ENCODE measurements around the gene DENND2C.

The DENND2C gene

DNA sequence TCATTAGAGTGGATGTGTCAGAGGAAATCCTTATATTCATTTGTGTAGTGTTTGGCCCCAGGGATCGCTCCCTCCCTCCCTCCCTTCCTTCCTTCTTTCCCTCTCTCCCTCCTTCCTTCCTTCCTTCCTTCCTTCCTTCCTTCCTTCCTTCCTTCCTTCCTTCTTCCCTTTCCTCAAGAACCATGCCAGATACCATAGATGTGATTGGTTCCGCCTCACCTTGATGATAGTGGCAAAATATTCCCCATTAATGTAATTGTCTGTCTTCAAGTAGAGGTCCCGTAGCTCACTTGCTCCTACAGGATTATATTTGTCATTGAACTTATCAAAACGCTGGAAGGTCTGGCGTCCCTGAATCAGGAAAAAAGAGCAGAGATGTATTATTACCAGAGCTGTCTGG, 7.8 kb upstream of the DENND2C start:
- DNase-seq, result no peak

DNA sequence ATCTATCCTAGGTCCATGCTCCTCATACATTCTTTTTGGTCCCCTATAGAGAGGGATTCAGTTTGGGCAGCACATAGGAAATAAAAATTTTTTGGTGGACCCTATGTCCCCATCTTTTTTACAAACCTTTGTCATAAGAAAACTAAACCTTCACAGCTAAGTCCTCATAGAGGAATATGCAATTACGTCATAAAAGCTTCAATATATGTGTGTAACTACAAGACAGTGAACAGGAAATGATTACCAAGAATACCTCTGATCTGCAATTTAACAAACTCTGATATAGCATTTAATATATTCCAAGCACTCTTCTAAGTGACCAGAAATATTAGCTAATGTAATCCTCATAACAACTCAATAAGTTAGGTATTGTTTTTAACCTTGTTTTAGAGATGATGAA, 6.3 kb upstream of the DENND2C start:
- DNase-seq, result no peak

DNA sequence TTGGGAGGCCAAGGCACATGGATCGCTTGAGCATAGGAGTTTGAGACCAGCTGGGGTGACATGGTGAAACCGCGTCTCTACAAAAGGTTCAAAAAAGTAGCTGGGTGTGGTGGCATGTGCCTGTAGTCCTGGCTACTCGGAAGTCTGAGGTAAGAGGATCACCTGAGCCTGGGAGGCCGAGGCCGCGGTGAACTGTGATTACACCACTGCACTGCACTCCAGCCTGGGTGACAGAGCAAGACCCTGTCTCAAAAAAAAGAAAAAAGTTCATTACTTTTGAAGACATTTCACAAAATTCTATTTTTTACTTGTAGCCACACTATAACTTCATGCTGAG, 2.1 kb upstream of the DENND2C start:
- DNase-seq, result no peak

DNA sequence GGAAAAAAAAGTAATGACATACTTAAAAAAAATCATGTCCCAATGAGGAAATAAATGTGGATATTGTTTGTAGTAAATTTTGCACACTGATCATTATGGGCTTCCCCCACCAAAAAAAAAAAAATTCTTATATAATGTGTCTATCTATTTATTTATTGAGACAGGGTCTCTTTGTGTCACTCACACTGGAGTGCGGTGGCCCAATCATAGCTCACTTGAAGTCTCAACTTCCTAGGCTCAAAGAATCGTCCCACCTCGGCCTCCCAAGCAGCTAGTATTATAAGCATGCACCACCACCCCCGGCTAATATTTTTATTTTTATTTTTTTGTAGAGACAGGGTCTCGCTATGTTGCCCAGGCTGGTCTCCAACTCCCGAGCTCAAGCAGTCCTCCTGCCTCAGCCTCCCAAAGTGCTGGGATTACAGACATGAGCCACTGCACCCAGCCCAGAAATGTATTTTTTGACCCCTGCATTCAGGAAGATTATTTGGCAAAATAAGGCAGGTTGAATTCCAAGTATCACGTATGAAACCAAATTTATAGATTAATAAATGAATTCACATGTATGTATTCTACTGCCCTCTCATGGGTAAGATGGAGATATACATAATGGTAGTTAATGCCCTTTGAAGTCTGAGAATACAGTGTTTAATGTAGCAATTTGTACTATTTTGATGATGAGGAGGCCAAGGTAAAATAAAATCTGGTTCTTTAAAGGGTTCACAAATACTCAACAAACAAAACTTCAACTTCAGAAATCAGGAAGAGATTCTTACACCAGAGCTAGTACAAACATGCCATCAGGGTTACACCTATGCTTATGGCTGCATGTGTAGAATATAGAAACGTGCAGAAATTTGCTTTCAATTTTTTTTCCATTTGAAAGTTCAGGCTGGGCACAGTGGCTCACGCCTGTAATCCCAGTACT, 1.4 kb upstream of the DENND2C start:
- no peak for DNase-seq

DNA sequence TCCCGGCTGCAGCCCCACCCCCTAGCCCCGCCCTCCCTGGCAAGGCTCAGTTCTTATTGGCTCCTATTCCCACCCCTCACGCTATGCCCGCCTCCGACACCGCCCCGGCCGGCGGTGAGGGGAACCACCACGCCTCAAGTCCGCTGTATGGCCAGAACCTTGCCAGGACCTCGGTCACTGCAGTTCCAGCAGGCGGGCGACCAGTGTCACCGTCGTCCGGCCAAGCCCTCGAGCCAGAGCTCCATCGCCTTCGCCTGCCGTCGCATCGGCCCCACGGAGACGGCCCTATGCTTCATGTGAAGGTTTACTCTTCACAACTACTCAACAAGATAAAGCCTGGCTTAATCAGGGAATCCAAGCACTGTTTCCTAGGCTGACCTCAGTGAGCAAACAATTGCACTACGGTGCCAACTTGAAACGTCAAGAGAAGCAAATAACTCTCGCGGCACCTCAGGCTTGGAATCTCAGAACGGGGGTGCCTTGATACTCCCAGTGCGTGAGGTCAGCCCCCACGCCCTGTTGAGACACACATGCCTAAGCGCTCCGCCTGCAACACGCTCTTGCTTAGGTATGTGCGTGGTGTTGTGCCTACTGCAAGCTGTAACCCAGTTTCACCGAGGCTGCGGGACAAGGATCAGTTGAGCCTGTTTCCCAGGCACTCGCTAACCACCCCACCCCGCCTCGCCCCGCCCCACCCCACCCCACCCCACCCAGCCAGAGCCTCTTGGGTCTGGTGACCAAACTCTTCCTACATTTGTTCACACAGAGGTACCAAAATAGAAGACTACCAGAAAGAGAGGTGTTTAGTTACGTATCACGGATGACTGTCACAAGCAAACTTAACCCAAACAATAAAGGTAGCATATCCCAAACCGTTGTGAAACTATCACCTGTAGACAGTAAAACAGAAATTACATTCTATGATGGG, 498 bp upstream of the DENND2C start:
- peak; percentile 78 for DNase-seq

DNA sequence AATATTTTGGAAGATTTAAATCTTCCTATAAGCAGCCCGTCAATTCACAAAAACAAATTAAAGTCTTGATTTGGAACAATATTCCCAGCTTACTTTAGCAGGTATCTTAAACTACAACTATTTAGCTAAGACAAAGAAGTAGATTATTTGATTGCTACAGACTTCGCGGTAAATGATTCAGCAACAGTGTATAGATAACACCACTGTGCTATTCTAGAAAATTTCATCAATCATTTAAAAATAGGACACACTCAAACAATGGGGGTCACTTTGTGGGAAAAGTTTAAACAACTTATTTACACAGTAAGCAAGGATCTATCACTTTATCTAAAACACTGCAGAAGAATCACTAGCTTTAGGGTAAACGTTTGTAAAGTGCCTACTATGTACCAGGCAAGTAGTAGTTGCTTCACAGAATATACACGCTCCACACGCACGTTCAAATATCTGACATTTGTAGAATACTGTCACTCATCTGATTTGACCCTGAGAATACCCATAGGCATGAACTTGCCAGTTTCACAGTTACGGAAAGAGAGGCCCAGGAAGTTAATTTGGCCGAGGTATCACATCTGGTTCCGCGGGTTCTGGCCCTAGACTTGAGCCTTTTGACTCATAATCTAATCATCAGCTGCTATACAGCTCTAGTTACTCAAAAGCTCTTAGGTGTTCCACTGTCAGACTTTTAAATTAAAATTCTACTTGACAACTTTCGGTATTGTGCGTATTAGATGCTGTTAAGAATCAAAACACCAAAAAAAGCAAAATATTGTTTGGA, 876 bp downstream of the DENND2C start:
- DNase-seq, result no peak

DNA sequence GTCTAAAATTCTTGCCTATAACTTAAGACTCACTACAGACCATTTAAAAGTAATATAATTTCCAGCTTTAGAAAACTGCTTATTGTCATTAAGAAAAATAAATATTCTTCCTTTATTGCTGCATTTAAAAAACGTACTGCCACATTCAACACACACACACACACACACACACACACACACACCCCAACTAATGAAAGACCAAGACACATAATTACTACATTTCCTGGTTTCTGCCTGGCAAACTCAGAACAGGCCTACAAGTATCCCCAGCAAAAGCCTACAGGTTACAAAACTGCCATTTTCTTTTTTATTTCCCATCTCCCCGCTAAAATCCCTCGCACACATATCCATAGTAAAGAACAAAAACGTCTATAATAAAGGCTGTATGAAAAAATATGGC, 1.5 kb downstream of the DENND2C start:
- no peak for DNase-seq

DNA sequence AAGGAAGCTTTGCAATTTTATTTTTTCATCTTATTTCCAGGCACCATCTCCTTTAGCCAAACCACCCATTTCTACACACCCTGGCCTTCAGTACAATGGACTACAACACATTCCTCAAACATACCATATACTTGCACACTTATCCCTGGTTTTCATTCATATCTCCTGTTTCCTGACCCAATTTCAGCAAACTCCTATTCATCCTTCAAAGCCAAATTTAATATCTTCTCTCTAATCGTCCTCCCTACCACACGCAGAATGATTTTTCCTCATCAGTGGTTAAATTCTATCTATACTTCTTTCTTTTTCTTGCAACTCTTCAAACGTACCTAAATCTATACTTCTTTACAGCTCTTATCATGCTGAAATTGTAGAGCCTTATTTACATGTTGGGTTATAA, 2.9 kb downstream of the DENND2C start:
- DNase-seq, result no peak

DNA sequence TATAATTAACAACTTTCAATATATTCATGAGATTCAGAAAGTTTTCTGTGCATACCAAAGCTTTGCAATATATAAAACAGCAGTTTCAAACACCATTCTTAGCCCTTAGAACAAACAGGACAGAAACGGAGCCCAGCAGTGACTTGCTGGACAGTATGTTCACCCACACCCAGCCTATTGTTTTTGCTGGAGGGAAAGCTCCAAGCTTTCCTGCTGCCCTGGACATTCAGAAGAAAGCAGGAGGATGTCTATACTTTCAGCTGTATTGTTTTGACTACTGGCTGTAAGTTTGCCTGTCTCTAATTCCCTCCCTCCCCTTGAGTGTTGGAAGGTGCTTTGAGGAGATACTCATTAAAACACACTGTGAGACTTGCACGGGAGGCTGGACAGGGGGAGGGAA, 9.6 kb downstream of the DENND2C start:
- no peak for DNase-seq

DNA sequence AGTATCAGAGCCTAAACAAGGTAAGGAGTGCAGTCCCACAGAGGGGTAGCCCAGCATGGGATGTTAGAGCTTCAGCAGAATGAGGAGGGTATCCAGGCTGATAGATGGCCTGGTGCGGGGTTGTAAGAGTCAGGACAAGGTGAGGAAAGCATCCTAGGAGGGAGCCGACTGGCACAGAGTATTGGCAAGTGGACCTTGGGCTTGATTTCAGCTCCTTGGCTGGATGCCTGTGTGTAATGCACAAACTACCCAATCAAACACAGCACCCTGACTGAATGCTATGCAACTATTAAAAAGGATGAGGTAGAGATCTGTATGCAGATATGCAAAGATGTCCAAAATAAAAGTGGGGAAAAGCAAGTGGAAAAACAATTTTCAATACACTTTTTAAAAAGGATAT, 18.0 kb downstream of the DENND2C start:
- DNase-seq, result no peak

DNA sequence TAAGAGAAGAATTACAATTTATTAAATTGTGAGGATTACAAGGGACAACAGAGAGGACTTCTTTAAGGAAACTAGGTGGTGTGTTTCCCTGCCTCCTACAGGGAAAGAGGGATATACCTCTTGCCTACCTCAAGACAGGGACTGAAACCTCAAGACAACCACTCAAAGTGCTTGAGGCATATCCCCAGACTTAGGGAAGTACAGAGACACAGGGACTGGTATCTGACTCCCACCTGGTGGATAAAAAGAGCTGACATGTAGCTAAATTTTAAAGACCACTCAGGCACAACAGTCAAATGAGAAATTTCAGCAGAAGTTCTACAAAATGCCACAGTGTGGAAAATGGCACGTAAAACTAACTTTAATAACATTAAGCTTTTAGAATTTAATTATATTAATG, 21.3 kb downstream of the DENND2C start:
- DNase-seq, result no peak

DNA sequence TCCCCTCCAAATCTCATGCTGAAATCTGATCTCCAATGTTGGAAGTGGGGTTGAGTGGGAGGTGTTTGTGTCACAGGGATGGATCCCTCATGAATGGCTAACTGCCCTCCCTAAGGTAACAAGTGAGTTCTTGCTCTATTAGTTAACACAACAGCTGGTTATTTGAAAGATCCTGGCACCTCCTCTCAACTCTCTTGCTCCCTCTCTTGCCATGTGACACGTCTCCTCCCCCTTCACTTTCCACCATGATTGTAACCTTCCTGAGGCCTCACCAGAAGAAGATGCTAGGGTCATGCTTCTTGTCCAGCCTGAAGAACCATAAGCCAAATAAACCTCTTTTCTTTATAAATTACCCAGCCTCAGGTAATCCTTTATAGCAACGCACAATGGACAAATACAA, 28.5 kb downstream of the DENND2C start:
- no peak for DNase-seq

DNA sequence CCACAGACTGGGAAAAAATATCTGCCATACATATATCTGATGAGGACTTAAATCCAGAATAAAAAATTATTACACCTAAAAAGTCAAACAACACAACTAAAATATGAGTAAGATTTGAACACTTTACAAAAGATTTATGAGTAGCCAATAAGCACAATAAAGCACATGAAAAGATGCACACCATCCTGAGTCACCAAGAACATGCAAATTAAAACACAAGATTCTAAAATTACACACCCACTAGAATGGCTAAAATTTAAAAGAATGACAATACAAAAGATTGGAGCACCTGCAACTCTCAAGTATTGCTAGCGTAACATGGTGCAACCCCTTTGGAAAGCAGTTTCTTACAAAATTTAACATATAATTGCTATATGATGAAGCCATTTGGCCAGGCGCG, 30.9 kb downstream of the DENND2C start:
- no peak for DNase-seq

DNA sequence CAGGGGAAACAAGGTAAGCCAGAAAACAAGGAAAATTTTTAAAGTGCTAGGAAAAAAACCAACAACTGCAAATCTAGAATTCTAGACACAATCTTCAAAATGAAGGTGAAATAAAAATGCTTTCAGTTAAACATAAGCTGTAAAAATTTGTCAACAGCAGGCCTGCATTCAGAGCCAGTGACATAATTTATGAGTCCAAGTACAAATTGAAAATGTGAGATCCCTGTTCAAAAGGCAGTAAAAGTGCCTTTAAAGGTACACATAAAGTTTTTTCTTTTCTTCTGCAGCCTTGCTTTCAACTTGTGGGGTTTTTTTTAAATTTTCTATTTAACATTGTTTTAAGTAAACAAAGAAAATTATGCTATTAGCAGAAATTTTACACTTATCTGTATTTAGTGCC, 37.4 kb downstream of the DENND2C start:
- no peak for DNase-seq

DNA sequence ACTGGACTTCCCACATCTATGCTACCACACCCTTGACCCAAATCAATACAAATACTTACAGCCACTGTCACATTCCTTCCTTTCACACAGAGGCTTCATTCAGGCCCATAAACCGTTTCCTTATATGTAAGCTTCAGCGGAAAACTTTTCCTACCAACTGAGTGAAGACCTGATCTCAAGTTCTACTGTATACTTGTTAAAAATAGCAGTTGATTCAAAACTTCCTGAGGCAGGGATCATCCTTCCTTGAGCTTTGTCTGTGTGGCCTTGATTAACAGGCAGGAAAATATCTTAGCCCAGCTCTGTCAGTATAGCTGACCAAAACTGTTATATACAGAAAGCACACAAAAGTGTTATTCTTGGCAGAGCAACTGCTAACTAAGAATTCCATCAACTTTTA, 42.7 kb downstream of the DENND2C start:
- DNase-seq, result no peak

DNA sequence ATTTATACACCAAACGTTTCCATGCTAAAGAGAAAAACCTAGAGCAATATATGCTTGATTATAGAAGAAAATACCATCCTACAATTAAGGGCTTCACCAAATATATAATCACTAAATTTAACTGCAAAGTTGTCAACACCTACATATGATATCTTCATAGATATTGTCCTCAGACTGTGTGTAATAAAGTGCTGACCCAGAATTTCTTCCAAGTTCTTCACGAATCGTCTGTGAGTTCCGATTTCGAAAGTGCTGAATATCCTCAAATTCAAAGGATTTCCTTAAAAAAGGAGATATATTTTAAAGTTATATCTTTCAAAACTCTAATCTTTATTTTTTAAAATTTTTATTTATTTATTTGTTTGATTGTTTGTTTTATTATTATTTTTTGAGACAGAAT, 46.5 kb downstream of the DENND2C start:
- no peak for DNase-seq

DNA sequence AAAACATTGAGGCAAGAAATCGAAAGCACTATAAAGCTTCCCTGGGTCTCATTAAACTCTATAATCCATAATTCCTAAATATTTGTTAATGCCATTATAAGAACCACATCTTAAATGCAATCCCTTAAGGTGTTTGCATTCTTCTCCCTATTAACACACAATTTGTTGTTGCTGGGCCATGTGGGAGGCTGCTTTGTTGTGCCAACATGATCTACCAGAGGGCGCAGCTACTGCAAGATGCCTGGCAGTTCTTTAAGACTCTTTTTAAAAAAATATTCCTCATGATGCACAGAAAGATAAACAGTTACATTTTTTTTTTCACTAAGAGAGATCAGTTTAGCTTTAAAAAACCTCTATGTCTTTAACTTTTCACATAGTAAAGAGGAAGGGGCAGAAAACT, 49.4 kb downstream of the DENND2C start:
- DNase-seq, result no peak

DNA sequence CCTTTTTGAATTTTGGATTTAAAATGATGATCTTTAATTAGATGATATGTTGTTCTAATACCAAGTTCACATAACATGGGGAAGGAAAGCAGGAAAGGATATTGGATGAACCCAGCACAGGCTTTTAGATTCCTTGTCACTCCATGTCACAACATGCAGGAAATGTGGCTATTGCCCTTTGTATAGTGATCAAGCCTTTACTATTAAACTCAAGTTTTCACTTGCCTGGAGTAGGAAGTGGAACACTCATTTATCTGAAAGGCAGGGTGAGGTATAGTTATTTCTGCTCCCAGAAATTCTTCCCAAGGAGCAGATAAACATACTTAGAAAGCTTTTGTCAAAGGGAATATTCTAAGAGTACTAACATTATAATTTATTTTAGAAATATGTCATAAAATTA, 51.2 kb downstream of the DENND2C start:
- no peak for DNase-seq

DNA sequence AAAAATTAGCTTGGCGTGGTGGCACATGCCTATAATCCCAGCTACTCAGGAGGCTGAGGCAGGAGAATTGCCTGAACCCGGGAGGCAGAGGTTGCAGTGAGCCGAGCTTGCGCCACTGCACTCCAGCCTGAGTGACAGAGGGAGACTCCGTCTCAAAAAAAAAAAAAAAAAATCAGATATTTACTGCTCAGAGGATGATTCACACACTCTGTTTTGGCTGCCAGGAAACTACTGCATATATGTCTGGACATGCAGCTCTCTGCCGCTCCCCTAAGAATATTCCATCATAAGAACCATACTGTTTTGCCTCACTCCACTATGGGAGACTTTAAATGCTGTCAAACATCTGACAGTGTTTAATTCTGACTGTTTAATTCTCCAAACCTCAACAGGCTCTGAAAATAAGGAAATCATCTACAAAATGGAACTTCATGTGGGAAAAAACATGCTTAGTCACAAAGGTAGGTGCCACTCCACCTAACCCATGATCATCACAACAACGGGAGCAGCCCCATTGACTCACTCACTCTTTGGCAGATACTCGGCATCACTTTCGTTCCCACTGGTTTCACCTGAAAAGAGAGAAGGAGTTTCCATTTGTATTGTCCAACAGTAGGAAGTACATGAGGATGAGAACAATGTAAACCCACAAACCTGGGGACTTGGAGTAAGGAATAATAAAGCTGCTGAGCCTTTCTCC, 59.2 kb downstream of the DENND2C start:
- DNase-seq, result no peak

DNA sequence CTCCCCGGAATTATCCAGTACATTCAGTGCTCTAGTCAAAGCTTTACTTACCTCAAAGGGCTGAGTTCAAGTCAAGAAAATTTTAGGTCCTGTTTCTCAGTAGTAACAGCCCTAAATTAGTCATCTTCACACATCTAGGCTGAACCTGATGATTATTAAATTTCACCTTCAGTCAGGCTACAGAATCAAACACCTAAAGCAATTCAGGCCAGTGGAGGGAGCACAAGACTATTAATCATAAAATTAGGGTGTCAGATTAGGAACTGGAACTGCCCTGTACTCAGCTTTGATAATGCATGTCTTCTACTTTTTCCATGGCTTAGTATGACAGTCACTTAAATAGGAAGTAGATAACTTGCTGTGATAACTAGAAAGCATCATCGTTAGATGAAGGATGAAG, 60.0 kb downstream of the DENND2C start:
- no peak for DNase-seq

DNA sequence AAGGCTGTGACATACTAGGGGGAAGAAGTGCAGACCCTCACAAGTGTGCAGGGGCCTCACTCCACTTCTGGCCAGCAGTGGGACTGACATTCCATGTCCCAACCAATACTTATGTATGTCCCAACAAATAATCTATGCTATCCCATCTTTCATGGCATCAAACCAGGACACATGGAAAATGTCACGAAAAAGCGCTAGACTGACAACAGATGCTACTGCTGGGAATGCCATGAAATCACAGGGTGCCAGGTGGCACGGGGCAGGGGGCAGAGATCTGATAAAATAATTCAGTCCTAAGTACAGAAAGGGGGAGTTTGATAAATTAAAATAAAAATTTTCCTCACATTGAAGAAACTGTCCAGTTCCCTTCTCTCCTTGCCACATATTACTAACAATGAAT, 60.8 kb downstream of the DENND2C start:
- DNase-seq, result no peak

DNA sequence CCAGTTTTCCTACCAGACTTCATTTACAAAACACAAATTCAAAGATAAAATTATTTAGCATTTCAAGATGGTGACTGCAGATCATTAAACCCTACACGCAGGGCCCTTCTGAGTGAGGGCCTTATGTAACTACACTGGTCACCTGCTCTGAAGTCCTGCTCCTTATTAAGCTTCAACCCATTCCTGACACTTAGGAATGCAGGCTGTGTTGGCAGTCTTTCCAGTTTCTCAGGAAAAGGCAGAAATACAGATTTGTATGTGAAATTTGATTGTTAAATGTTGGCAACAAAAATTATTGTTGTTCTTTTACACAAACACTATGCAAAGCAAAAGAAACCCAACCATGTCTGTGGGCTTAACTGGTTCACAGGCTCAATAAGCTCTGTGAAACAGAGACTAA, 62.6 kb downstream of the DENND2C start:
- no peak for DNase-seq

DNA sequence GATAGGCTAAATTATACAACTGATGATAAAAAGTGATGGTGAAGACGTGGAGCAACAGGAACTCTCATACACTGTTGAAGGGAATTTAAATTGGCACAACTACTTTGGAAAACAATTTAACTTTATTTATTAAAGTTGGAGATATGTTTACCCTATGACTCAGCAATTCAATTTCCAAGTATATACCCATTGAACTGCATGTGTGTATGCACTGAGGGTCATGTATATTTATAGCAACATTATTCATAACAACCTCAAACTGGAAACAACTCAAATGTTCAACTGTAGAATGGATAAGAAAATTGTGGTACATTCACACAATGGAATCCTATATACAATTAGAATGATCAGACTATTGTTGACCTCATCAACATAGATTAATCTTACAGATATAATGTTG, 71.9 kb downstream of the DENND2C start:
- DNase-seq, result no peak
